Epidermal melanocyte (primary cell): ENCODE data around the gene PHF2.

ENCODE experiments used
- DNase-seq: peaks from one replicate; pipeline ENCODE4 v3.0.0; 2011; ENCODE audit warnings: low spot score; ENCODE audit not compliant: insufficient read length

PHF2 gene

GRCh38 chr9:93676310-93677047 is 100.1 kb downstream of the PHF2 start:
- DNase-seq, result no peak

GRCh38 chr9:93677048-93677571 is 100.7 kb downstream of the PHF2 start:
- no peak for DNase-seq

DNA sequence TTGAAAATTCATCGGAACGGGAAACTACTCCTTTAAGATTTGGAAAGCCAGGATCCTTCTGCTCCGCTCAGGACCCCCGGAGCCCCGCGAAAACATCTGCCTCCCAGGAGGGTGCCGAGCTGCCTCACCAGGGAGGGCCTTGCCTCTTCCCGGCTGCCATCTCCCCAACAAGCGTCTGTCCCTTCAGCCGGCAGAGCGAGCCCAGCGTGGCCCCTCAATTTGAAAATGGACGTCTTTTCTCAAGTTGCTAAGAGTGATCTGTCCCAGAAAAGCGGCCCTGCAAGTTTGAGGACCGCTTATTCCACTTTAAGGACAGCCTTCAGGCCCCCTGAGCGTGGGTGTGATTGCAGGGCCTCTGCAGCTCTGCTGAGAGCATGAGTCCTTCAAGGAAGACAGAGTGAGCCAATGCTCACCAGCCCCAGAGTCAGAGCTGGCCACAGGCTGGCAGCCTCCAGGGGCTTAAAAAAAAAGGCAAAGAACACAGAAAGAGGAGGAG is 101.3 kb downstream of the PHF2 start:
- DNase-seq, result no peak

GRCh38 chr9:93678199-93679019 is 102.0 kb downstream of the PHF2 start:
- DNase-seq, result no peak

DNA sequence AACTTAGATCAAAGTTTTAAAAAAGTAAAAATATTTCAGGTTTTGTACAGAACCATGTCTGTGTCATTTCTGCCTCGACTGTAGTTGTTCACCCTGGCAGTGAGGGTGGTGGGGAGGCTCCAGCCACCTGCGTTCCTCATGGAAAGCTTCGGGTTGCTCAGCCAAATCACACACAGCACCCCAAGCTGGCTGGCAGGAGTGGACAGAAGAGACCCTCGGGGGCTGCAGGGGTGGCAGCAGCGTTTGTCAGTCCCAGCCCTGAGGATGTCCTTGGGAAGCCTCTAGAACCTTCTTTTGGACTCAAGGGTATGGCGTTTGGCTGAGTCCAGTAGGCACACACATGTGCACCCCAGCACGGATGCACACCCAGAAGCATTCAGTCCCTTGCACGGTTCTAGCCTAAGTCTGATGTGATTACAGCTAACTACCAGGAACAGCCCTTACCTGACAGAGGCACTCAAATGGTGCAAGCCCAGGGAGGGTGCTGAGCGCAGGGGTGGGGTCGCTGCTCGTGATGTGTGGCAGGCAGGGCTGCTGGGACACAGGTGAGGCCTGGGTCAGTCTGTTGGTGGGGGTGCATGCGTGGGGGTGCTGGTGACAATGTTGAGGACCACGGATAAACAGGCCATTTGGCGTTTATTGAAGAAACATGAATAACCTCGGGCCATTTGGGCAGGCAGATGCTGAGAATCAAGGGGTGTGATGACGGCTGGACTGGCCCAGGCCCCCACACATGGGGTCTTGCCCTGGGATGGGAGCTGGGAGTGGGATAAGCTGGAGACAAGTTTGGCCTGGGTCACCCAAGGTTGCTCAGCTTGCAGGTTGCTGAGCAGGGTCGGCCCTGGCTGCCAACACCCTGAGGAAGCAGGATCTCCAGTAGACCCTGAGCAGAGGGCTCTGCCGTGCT is 103.4 kb downstream of the PHF2 start:
- DNase-seq, result no peak

- no peak for DNase-seq
These were observed 104.3 kb downstream of the PHF2 start for GRCh38 chr9:93680443-93681268.

DNA sequence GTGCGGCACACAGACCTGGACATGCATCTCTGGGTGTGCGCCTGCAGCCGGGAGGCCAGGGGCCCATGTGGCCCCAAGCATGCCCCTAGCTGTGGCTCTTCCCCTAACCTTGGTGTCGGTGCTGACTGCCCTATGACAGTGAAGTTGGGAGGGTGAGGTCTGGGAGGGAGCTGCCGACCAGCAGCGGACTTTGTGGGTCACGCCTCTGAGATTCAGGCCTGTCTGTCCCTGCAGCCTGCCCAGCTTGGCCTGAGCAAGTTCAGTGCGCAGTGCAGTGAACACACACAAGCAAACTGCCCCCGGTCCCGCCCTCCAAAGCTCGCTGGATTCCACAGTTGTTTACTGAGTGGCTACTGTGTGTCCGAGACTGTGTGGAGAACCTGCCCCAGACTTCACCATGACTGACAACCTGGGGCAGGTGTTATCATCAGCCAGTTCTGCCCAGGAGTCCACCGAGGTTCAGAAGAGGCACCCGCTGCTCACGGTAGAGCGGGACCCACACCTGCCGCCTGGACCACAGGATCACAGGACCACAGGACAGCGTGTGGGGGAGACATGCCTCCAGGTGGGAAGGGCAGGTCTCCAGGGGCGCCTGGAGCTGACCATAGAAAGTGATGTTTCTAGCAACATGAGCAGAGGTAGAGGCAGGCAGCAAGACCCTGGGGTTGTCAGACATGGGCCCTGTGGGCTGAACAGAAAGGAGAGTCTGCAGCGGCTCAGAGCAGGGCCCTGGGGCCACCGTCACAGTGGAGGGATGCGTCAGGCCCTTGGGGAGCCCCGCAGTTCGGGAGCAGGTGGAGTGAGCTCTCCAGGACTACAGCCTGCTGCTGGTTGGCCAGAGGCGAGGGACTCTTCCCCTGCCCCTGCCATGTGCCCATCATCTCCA is 105.1 kb downstream of the PHF2 start:
- DNase-seq, result no peak

DNA sequence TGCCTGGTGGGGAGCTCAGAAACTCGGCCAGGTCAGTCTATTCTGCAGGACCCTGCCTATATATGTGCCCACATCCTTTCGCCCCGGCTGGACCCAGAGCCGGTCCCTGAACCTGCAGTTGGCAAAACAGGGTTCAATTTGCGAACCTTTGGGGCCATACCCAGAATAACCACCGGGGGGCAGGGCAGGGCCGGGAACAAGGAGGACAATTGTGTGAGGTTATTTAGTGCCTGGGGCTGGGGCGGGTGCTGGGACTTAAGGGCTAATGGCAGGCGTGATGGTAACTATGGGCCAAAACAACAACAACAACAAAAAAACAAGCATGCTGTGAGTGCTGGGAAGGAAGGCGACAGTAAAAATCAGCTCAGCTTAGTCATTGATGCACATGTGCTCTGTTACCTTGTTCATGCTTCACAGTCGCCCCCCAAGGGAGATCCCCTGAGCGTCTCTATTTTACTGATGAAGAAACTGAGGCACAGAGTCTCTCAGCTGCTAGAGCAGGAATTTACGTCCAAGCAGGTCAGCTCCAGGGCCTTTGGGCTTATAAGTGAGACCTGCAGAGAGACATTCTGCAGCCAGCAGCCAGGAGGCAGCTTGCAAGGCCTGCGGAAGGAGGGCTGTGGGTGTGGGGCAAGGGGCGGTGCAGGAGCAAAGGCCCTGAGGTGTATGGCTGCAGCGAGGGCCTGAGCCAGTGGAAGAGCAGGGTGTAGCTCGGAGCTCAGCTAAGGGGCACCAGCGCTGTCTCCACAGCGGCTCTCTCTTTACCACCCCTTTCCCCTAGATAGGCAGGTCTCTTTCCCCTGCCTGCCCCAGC is 106.0 kb downstream of the PHF2 start:
- peak; percentile 51 for DNase-seq

GRCh38 chr9:93683331-93684134 is 107.1 kb downstream of the PHF2 start:
- DNase-seq, result no peak

GRCh38 chr9:93684161-93684765 is 107.9 kb downstream of the PHF2 start:
- no peak for DNase-seq

- no peak for DNase-seq
These were observed 108.6 kb downstream of the PHF2 start for GRCh38 chr9:93684806-93685543.

- DNase-seq, result no peak
These were observed 109.9 kb downstream of the PHF2 start for GRCh38 chr9:93686127-93686879.

GRCh38 chr9:93686880-93687236 is 110.5 kb downstream of the PHF2 start:
- DNase-seq, result no peak

GRCh38 chr9:93690618-93691017 is 114.2 kb downstream of the PHF2 start:
- DNase-seq, result no peak

- DNase-seq, result no peak
These were observed 116.7 kb downstream of the PHF2 start for GRCh38 chr9:93693129-93693528.
